Hematopoietic multipotent progenitor cell treated with erythropoietin and hydrocortisone succinate and interleukin-3 and kit ligand, for 8 days (in vitro differentiated cells): ENCODE measurements around the gene DGKQ.

ENCODE experiments used
- DNase-seq: peaks from one replicate; pipeline ENCODE4 v3.0.0-alpha.2; 2015

Gene DGKQ

GRCh38 chr4:973431-974397, at the start of gene DGKQ:
Gene DGKQ, minus strand, starts transcription at chr4:973569. Its CDS starts 87 bp downstream, at chr4:973482.
- peak; percentile 76 for DNase-seq

GRCh38 chr4:1022739-1023066, 49.3 kb upstream of the DGKQ start:
- DNase-seq, result no peak

- DNase-seq, result no peak
These were observed 48.8 kb upstream of the DGKQ start for GRCh38 chr4:1022051-1022738.

- no peak for DNase-seq
These were observed 48.1 kb upstream of the DGKQ start for GRCh38 chr4:1021386-1022050.

GRCh38 chr4:1019729-1020470, 46.5 kb upstream of the DGKQ start:
- DNase-seq, result no peak

- DNase-seq, result no peak
These were observed 46.0 kb upstream of the DGKQ start for GRCh38 chr4:1019320-1019719.

GRCh38 chr4:1018147-1019020, 45.0 kb upstream of the DGKQ start:
- DNase-seq, result no peak

GRCh38 chr4:1017706-1018105, 44.3 kb upstream of the DGKQ start:
- no peak for DNase-seq

GRCh38 chr4:1017211-1017610, 43.8 kb upstream of the DGKQ start:
- DNase-seq, result no peak

- no peak for DNase-seq
These were observed 42.4 kb upstream of the DGKQ start for GRCh38 chr4:1015746-1016145.

- no peak for DNase-seq
These were observed 41.8 kb upstream of the DGKQ start for GRCh38 chr4:1015179-1015578.

GRCh38 chr4:1014291-1015167, 41.2 kb upstream of the DGKQ start:
- DNase-seq, result no peak

- DNase-seq, result no peak
These were observed 40.1 kb upstream of the DGKQ start for GRCh38 chr4:1013225-1014073.

GRCh38 chr4:1012034-1012739, 38.8 kb upstream of the DGKQ start:
- peak; percentile 69 for DNase-seq

GRCh38 chr4:1011666-1012033, 38.3 kb upstream of the DGKQ start:
- no peak for DNase-seq

GRCh38 chr4:1011022-1011665, 37.8 kb upstream of the DGKQ start, which contains the start of gene FGFRL1:
Gene FGFRL1, plus strand, starts transcription at chr4:1011626. Its CDS starts 860 bp downstream, at chr4:1012486.
- peak; percentile 85 for DNase-seq

GRCh38 chr4:1010395-1011021, 37.1 kb upstream of the DGKQ start:
- DNase-seq, result peak; percentile 62
